KOPT-K1 (cell line): ENCODE results near the gene MAP4K2.

Experiments
- H3K27ac ChIP-seq: fragments of 200-600 bp; sonication (generic); 2 replicates; pipeline ENCODE4 v1.5.1; 2016; ENCODE audit warnings: antibody characterized with exemption, mild to moderate bottlenecking, low read depth, low read length; ENCODE audit not compliant: poor library complexity, severe bottlenecking
- H3K36me3 ChIP-seq: fragments of 200-600 bp; sonication (generic); 2 replicates; pipeline ENCODE4 v1.5.1; 2017; ENCODE audit warnings: antibody characterized with exemption, mild to moderate bottlenecking, low read length, moderate library complexity; ENCODE audit not compliant: insufficient read depth
- H3K9me3 ChIP-seq: fragments of 200-600 bp; sonication (generic); 2 replicates; pipeline ENCODE4 v1.5.1; 2017; ENCODE audit warnings: antibody characterized with exemption, low read length, mild to moderate bottlenecking; ENCODE audit not compliant: insufficient read depth, poor library complexity, severe bottlenecking

The MAP4K2 gene

DNA sequence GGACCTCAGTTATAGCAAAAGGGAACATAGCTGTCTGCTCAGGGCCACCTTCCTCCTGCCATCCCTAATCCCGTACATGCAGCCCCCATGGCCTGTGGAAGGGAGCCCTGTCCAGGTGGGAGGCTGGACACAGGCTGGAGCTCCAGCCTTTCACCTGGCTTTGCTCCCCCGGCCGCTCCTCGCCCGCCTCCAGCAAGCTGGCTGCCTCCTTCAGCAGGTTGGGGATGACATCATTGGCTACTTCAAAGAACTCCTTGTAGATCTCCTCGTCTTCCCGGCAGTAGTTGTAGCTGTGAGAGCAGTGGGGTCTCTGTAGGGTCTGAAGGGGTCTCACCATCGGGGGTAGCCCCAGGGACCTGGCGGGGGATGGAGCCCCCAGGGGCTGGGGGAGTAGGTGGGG, 2.5 kb upstream of the MAP4K2 start:
- no peak overlapping the region for H3K27ac ChIP-seq
- H3K9me3 ChIP-seq: no peaks in the 10 kb centered on the region
- peaks cover 44% of the 10 kb centered on the region; the same call in 1 of the 2 replicates for H3K36me3 ChIP-seq

- peaks cover 48% of the 10 kb centered on the region; the same call in 1 of the 2 replicates for H3K36me3 ChIP-seq
- H3K27ac ChIP-seq: no peak overlapping the region
- no peaks in the 10 kb centered on the region for H3K9me3 ChIP-seq
Measured at GRCh38 chr11:64804346-64805210, 1.6 kb upstream of the MAP4K2 start.

DNA sequence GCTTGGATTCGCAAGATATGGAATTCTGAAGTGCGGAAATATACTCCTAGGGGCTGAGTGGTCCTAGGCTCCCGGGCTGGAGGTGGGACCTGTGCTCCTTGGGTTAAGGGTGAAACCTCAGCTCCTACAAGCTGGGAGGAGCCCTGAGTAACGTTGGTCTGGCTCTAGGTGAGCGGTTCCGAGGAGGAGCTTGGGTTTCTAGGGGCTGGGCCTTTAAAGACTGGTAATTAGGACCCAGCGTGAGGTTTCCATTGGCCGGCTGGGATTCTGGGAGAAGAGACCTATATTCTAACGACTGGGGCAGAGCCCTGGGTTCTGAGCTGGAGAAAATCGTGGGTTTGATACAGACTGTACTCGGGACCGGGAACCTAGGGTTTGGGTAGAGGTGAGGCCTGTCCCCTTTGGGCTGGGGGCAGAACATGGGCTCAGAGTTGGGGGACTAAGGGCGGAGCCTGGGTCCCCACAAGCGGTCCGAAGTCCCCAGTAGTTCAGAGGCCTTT, 882 bp upstream of the MAP4K2 start:
- Histone ChIP-seq H3K36me3 (peaks cover 55% of the 10 kb centered on the region; the same call in 1 of the 2 replicates), H3K9me3 (no peaks in the 10 kb centered on the region), H3K27ac (peak overlapping the region; percentile 52)

DNA sequence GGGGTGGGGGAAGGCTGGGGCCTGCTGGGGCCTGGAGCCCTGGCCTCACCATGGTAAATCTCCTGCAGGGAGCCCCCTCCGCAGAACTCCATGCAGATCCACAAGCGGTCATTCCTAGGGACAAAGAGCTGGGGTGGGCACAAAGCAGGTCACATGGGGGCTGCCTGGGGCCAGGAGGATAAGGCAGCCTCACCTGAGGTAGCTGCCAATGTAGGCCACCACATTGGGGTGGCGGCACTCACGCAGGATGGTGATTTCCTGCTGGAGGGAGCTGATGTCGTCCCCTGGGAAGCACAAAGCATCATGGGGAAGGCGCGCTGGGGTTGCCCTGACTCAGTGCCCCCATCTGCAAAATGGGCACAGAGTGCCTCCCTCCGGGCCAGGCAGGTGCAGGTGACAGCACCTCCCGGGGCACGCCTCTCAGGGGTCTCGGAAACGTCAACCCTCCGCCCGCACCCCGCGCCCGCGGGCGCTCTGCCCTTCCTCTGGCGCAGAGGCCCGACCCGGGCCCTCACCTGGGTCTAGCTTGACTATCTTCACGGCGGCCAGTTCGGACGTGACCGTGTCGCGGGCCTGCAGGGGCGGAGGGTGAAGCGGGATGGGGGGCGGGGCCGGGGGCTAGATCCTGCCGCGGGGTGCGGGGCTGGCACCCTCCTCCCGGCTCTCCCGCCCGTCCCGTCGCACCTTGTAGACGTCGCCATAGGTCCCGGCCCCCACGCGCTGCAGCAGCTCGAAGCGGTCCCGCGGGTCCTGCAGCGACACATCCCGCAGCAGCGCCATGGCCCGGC, 450 bp downstream of the MAP4K2 start:
- Histone ChIP-seq H3K27ac (peak overlapping the region; percentile 52), H3K9me3 (no peaks in the 10 kb centered on the region), H3K36me3 (peaks cover 52% of the 10 kb centered on the region; the same call in 1 of the 2 replicates)

- no peaks in the 10 kb centered on the region for H3K9me3 ChIP-seq
- peak overlapping the region; percentile 52 for H3K27ac ChIP-seq
- H3K36me3 ChIP-seq: peaks cover 52% of the 10 kb centered on the region; the same call in 1 of the 2 replicates
Measured at GRCh38 chr11:64801561-64802369, 1.2 kb downstream of the MAP4K2 start.

DNA sequence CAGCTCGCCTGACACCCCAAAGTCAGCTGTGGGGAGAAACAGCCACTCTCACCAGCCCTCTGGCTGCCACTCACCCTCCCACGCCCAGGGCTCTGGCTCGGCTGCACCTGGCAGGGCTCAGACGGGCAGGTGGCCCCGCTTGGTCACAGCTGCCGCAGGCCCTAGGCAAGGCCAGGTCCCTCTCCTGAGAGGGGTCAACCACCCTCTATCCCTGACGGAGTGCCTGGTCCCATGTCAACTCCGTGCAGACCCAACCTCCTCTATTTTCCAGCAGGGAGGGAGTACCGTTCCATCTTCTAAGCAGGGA, 1.9 kb downstream of the MAP4K2 start:
- Histone ChIP-seq H3K27ac (peak overlapping the region; percentile 52), H3K9me3 (no peaks in the 10 kb centered on the region), H3K36me3 (peaks cover 52% of the 10 kb centered on the region; the same call in 1 of the 2 replicates)

- Histone ChIP-seq H3K9me3 (no peaks in the 10 kb centered on the region), H3K27ac (no peak overlapping the region), H3K36me3 (peaks cover 52% of the 10 kb centered on the region; the same call in 1 of the 2 replicates)
Measured at GRCh38 chr11:64800303-64801157, 2.5 kb downstream of the MAP4K2 start.

GRCh38 chr11:64799623-64800302, 3.3 kb downstream of the MAP4K2 start:
- Histone ChIP-seq H3K36me3 (peaks cover 44% of the 10 kb centered on the region; the same call in 1 of the 2 replicates), H3K27ac (no peak overlapping the region), H3K9me3 (no peaks in the 10 kb centered on the region)

DNA sequence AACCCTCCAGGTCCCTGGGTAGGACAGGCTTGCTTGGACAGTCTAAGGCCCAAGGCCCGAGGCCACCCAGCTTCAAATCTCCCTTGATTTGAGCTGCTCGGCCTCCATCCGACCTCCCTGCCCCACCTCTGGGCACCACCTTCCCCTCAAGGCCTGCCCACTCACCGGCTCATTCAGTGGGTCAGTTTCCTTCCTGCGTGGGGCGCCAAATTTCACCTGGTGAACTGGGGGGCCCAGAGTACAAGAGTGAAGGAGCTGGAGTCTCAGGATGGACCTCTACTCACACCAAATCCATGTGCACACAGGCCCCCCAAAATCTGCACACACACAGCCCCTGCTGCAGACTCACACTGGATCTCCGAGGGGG, 3.8 kb downstream of the MAP4K2 start:
- no peak overlapping the region for H3K27ac ChIP-seq
- peaks cover 39% of the 10 kb centered on the region; the same call in 1 of the 2 replicates for H3K36me3 ChIP-seq
- no peaks in the 10 kb centered on the region for H3K9me3 ChIP-seq

DNA sequence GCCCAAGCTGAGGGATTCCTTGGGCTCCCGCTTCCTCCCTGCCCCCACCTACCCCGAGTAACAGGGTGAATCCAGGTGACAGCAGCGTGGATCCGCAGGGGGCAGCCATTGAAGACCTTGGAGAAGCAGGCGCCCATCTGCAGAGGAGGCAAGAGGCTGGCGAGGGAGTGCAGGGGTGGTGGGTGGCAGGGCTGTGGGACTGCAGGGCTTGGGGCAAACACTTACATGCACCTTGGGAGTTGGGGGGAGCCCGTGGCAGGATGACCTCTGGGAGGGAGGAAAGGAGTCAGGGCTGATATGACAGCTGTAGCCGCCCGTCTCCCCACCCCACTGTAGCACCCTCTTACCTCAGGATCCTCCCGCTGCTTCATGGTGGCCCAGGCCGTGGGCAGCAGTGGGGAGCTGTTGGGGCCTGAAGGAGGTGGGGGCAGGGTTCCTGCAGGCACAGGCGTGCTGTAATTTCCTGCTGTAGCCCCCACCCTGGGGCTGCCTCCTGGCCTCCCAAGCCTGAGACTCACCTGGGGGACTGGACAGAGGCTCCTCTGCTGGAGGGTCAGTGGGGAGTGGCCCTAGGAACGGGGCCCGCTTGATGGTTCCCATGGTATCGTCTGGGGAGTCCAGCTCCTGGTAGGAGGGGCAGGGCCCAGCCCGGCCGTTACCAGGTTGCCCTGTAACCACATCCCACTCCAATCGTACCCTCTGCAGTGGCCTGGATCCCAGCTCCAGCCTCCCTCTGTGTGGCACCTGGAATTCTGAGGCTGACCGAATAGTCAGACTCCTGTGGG, 6.1 kb downstream of the MAP4K2 start:
- peaks cover 35% of the 10 kb centered on the region; the same call in 1 of the 2 replicates for H3K36me3 ChIP-seq
- H3K27ac ChIP-seq: peak overlapping the region; percentile 19
- H3K9me3 ChIP-seq: no peaks in the 10 kb centered on the region

GRCh38 chr11:64796047-64796756, 6.8 kb downstream of the MAP4K2 start:
- peak overlapping the region; percentile 19 for H3K27ac ChIP-seq
- H3K36me3 ChIP-seq: peaks cover 35% of the 10 kb centered on the region; the same call in 1 of the 2 replicates
- H3K9me3 ChIP-seq: no peaks in the 10 kb centered on the region

GRCh38 chr11:64794526-64794925, 8.5 kb downstream of the MAP4K2 start:
- Histone ChIP-seq H3K9me3 (no peaks in the 10 kb centered on the region), H3K27ac (no peak overlapping the region), H3K36me3 (peaks cover 42% of the 10 kb centered on the region; the same call in 1 of the 2 replicates)
